HG02571 (cell line): Measurements from ENCODE around the gene PARD3.
"Not testable (repeated sequence)": the region's sequence is repeated elsewhere in the genome, so short reads cannot be mapped to it uniquely, and the experiment has no call there.

Experiments used
- ATAC-seq: cut with Tn5 transposase; IDR thresholded peaks from one replicate; pipeline ENCODE4 v1.9.1; 2021; ENCODE audit warnings: mild to moderate bottlenecking, moderate library complexity; ENCODE audit not compliant: unreplicated experiment

PARD3 gene

GRCh38 chr10:34768972-34769330 is 46.1 kb downstream of the PARD3 start:
- no peak for ATAC-seq

GRCh38 chr10:34768261-34768971 is 46.7 kb downstream of the PARD3 start:
- no peak for ATAC-seq

DNA sequence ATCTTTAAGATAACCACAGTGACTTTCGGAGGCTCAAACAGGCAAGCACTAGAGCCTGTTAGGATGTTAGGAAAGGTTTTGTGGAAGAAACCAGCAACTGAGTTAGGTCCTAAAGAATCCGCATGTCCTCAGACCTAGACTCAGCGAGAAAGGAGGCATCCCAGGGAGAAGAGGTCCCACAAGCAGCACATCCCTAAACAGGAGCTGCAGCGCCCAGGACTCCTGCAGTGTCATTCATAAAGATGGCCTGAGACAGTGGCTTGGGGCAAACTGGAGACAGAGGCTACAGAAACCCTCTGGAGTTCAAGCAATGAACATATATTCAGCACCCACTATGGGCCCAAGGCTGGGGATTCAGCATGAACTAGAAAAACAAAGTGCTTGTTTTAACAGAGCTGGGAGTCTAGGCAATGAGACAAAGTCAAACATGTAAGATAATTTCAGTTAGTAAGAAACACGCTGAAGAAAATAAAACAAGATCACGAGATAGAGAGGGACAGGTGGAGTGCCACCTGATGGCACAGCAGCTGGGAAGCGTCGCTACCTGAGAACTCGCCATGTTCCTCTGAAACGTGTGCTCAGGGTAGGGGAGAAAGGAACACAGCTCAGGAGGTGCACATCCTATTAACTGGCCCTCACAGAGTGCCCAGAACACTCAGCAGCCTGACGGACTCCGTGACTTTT is 48.1 kb downstream of the PARD3 start:
- no peak for ATAC-seq

DNA sequence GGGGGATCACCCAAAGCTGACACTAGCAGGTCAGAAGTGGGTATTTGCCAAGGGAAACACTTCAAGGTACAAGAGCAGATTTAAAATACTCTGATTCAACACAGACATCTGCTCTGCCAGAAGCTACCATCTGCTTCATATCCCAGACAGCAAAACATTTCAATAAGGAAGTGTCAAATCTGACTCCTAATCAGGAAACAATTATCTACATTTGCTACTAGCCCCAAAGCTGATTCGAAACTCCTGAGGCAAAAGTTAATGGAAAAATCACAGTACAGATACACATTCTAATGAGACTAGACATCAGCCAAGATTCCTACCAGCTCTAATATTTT is 48.9 kb downstream of the PARD3 start:
- ATAC-seq = no peak

GRCh38 chr10:34764472-34764946 is 50.6 kb downstream of the PARD3 start:
- ATAC-seq = no peak

GRCh38 chr10:34762603-34763299 is 52.3 kb downstream of the PARD3 start:
- ATAC-seq = no peak

DNA sequence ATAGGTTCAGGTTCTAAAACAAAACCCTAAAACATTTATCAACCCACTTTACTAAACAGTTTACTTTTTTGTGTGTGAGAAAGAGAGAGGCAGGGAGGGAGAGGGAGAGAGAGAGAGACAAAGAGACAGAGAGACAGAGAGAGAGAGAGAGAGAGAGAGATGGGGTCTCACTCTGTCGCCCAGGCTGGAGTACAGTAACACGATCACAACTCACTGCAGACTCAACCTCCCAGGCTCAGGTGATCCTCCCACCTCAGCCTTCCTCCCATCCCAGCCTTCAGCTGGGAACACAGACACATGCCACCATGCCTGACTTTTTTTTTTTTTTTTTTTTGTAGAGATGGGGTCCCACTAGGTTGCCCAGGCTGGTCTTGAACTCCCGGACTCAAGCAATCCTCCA is 52.9 kb downstream of the PARD3 start:
- ATAC-seq = no peak

DNA sequence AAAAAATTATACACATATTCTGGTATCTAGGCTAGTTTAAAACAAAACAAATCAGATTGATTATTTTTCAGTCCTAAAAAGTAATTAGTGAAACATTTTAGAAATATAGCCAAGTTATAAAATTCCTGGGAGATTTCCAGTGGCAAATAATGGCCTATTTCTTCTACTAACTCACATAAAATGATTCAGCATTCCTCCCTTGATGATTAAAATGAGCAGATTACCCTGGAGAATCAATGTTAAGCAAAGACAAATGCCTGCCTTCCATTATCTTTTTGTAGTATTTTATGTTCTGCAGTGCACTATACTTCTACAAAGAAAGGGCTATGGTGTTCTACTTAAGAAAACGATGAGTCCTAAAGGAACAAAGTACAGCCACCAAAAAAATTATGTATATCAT is 53.6 kb downstream of the PARD3 start:
- ATAC-seq = no peak

- ATAC-seq = no peak
These were observed 54.5 kb downstream of the PARD3 start for GRCh38 chr10:34760606-34761005.

DNA sequence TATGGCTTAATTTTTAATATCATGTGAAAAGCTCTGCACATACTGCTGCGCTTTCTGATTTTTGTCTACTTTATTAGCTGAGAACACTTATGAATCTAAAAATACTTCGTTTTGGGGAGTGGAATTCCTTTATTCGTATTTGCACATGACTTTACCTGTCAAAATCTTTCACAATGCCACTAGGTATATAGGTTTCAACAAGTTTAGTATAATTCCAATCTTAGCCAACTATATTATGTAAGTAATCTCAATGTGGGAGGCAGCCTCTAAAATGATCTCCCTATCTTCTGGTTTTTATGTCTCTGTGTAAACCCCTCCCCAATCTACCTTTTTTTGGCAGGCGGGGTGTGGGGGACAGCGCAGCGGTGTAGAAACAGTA is 55.3 kb downstream of the PARD3 start:
- no peak for ATAC-seq

DNA sequence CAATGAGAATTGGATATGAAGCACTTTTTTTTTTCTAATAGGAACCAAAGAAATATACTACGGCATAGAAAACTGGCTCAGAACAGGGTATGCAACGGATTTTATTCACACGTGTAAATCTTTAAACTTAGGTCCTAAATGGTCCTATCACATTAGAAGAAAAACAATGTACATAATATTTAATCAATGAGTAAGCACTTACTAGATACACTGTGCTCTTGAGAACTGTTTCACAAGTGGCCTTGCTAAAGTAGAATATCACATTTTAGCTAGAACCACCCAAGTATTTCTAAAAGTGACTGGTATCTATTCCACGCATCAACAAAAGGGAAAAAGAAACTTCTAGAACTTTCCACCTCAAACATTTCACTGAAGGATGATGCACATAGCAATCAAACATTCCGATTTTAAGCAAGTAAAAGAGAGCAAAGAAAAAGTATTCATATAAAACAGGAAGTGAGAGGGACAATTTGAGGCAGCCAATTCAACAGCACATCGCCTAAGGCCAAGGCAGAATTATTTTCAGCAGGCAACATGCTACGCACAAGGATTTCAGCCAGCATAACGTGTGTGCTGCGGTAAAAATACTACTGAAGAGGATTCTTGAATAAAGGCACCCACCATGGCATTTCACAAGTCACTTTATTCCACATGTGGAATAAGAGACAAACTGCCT is 55.8 kb downstream of the PARD3 start:
- ATAC-seq = no peak

GRCh38 chr10:34758447-34758996 is 56.6 kb downstream of the PARD3 start:
- peak; percentile 54 for ATAC-seq

- no peak for ATAC-seq
These were observed 57.2 kb downstream of the PARD3 start for GRCh38 chr10:34757933-34758332.

- ATAC-seq = not testable (repeated sequence)
These were observed 57.9 kb downstream of the PARD3 start for GRCh38 chr10:34757181-34757580.

GRCh38 chr10:34756584-34756983 is 58.5 kb downstream of the PARD3 start:
- ATAC-seq = no peak

- no peak for ATAC-seq
These were observed 61.9 kb downstream of the PARD3 start for GRCh38 chr10:34753014-34753757.

DNA sequence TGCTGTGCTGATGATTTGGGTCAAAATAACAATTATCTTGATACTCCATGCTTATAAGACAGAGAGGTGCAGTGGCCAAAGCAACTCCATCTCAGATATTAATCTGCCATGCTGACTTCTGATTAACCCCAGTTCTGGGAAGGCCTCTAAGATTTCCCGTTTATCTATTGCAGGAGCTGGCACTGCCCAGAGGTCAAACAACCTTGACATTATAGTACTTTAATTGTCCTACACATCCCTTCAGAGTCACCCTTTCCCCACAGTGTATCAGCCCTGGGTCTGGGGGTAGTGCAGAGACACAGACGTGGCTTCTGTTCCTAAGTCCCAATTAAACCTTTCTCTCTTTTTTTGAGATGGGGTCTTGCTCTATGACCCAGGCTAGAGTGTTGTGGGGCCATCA is 63.8 kb downstream of the PARD3 start:
- no peak for ATAC-seq

GRCh38 chr10:34750795-34751194 is 64.3 kb downstream of the PARD3 start:
- not testable (repeated sequence) for ATAC-seq

DNA sequence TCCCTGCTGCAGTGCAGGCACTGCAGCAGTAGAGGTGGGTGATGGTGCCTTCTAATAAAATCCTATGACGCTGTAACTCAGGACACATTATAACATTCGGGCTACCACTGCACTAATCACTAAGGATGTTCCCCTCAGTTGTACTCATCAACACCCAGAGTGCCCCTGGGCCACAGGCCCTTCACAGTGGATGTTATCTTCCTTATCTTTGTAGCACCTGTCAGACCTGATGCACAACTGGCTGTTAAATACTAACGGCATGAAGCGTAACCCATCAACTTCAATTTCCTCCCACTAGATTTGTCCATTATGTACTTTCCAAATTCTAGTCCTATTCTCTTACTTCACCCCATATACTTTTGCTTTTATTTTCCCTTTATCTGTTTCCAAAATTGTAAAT is 66.3 kb downstream of the PARD3 start:
- no peak for ATAC-seq

DNA sequence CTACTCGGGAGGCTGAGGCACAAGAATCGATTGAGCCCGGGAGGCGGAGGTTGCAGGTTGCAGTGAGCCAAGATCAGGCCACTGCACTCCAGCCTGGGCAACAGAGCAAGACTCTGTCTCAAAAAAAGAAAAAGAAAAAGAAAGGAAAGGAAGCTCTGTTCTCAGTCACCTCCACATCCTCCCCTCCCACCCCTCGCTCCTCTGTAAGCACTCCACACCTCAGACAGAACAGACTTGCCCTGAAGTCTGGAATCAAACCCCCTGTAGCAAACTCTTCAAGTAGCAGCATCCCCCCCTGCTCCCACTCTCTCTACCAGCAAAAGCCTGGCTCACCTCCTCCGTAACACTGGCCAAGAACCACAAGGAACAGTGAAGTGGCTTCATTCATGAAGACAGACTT is 66.7 kb downstream of the PARD3 start:
- no peak for ATAC-seq

GRCh38 chr10:34746094-34746493 is 69.0 kb downstream of the PARD3 start:
- ATAC-seq = no peak
